ENCODE data around the gene ACOX1.

Gene ACOX1

DNA sequence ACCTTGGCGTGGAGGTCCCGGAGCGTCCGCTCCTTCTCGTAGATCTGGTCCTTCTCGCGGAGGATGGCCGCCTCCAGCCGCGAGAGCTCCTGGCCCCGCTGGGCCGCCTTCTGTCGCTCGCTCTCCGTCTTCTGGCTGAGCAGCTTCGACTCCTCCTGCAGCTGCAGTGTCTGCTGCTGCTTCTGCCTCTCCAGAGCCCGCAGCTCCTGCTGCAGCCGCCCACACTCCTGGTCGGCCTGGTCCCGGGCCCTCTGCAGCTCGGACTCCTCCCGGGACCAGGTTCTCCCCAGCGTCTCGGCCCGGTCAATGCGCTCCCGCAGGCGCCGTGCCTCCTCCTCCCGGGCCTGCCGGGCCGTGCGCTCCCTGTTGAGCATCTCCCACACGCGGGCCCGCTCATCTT, 29.2 kb upstream of the ACOX1 start:
- DNase-seq, result no peak

DNA sequence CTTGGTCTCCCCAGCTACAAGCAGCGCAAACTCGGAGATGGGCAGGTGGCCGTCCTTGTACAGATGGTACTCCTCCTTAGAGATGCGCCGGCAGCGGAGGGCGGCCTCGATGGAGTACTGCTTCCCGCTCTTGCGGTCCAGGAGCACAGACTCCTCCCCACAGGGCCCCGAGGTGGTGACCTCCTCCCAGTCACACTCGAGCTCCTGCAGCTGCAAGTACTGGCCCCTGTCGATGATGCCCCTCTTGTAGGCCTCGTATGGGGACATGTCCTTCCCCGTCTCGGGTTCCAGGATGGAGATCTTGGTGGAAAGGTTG, 28.8 kb upstream of the ACOX1 start:
- no peak for DNase-seq

DNA sequence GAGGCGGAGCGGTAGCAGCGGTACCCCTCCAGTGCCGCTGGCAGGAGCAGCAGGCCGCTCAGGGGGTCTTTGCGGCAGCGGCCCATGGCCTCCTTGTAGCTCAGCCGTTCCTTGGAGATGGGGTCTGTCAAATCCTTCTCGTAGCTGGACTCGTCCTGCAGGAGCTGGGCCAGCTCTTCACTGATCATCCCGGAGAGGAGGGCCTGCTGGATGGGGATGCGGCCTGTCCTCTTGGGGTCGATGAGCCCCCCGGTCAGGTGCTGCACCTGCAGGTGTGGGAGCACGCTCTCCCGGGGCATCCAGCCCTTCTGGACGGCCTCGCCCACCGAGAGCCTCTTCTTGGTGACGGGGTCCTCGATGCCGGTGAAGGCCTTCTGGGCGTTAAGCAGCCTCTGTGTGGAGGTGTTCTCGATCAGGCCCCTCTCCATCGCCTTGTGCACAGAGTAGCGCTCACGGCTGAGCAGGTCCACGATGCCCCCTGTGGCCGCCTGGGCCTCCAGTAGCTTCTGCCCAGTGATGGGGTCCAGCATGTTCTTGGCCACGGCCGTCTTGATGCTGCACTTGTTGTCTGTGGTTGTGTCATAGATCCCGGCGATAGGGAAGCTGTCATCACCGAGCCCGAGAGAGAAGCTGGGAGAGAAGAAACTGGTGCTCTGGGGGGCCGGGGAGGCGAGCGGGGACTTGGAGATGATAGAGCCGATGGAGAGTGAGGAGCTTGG, 28.3 kb upstream of the ACOX1 start:
- DNase-seq, result no peak

DNA sequence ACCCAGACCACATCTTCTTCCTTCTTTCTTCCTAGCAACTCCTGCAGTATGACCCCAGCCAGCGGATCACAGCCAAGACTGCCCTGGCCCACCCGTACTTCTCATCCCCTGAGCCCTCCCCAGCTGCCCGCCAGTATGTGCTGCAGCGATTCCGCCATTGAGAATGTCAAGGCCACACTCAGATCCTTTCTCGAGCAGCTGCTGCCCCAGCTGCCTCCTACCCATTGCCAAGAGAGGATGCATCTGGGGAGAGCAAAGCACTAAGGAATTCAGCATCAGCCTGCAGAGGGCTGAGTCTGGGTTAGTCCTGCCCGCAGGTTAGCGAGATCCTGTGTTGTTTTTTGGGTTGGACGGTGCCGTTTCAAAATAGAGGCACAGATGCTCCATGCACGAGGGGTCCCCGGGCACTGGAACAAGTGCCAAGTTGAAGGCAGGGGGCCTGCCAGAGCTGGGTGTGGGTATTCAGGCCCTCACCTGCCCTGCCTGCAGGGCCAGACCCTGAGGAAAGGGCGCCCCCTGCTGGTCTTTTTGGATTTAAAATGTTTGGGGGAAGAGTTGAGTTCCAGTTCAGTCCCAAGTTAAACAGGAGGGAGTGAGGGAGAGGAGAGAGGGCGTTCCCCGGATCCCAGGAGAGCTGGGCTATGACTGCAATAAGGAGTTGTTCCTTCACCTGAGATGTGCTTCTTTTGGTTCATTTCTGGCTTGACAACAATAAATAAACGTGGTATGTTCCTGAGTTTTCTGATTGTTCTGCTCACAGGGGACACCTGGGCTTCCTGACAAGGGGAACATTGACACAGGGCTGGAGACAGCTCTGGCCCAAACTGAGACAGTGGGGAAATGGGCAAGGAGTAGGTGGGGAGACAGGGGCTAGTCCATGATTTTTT, 26.5 kb upstream of the ACOX1 start:
- DNase-seq, result peak; percentile 29

DNA sequence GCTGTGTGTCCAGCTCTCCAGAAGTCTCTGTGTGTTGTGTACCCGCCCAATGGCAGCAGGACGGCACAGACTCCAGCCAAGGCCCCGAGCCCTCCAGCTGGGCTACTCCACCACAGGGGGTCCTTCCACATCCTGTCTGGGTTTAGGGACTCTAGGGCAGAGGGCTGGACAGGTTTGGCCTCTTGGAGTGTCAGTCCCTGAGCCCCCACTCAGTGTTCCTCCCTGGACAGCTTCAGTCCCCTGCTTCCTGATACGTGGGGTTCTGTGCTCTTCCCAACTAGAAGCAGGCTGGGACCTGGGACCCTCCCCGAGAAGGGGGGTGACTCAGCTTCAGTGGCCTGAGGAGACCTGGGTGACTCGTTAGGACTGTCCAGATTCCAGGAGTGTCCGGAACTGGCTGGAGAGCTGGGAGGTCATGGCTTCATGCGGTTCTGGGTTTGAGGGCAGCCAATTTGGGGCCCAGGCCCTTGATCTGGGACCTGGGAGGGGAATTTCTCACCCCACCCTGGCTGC, 25.8 kb upstream of the ACOX1 start:
- DNase-seq, result no peak

DNA sequence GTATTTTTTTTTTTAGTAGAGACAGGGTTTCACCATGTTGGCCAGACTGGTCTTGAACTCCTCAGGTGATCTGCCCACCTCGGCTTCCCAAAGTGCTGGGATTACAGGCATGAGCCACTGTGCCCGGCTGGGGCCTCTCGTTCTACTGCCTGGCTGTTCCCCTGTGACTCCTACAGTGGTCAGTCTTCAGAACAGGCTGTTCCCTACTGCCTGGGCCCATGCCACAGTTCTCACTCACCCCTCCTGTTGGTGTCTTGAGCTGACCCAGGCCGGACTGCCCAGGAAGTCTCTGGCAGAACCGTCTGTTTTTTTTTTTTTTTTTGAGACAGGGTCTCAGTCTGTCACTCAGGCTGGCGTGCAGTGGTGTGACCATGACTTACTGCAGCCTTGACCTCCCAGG, 24.9 kb upstream of the ACOX1 start:
- DNase-seq, result no peak

DNA sequence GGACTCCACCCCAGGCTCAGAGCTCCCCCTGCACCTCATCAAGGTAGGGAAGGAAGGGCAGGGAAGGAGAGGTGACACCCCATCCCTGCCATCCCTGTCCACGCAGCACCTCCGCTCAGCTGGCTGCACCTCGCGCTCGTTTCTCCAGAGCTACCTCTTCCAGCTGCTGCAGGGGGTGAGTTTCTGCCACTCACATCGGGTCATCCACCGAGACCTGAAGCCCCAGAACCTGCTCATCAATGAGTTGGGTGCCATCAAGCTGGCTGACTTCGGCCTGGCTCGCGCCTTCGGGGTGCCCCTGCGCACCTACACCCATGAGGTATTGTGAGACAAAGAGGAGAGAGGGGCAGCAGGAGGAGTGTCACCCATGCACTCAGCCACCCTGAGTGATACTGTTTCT, 23.1 kb upstream of the ACOX1 start:
- DNase-seq, result no peak

DNA sequence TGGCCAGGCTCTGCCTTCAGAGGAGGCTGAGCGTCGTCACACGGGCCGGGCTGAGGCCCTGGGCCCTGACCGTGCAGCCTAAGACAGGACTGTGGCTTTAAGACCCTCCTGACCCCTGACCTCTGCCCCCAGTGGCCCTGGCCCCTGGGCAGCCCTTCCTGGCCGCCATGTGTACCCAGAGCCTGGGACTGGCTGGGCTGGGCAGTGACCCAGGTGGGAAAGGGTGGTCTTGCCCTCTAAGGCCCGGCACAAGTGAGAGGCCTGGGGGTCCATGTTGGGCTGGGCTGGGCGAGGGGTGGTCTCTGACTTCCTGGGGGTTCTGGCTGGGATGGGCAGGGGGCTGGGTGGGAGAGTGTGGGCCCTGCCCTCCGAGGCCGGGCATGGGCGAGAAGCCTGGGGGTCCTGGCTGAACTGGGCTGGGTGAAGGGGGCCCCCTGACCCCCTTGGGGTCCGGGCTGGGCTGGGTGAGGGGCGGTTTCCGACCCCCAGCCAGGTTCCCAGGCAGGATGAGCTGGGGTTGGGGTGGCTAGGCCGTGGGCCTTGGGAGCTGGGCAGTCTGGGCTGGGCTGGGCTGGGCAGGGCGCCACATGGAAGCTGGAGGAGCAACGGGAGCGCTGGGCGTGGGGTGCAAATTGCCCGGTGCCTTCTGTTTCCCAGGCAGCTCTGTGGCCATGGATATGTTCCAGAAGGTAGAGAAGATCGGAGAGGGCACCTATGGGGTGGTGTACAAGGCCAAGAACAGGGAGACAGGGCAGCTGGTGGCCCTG, 22.0 kb upstream of the ACOX1 start, which contains the start of gene CDK3:
CDK3 (plus strand) TSS at position 101 of the 767 bp plus-strand sequence; CDS start at position 672, 571 bp downstream.
- DNase-seq, result no peak

DNA sequence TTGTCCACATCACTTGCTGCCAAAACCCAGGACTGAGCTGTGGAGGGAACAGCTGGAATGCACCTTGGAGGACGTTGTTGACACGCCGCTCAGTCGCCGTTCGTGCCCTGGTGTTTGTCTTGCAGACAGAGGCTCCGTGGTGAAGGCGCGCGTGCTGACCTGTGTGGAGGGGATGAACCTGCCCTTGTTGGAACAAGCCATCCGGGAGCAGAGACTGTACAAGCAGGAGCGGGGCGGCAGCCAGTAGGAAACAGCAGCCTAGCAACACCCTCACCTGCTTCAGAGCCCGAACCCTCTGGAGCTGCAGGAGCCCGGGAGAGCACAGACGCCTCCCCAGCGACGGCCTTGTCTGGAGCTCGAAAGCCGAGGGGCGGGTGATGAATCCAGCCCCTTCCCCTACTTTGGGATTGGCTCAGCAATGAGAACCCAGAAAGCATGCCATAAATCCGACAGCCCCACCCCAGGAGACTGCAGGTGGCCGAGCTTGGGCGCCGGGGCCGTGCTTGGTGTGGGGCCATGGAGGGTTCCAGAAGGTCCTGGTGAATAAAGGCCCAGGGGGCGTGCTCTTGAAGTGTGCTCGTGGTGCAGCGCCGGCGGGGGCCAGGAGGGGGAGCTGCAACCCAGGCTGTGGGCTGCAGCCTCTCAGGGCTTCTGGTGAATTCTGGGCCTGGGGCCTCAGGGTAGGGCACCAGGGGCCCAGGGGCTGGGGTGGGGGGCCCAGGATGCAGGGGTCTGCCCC, 21.2 kb upstream of the ACOX1 start:
- DNase-seq, result no peak

DNA sequence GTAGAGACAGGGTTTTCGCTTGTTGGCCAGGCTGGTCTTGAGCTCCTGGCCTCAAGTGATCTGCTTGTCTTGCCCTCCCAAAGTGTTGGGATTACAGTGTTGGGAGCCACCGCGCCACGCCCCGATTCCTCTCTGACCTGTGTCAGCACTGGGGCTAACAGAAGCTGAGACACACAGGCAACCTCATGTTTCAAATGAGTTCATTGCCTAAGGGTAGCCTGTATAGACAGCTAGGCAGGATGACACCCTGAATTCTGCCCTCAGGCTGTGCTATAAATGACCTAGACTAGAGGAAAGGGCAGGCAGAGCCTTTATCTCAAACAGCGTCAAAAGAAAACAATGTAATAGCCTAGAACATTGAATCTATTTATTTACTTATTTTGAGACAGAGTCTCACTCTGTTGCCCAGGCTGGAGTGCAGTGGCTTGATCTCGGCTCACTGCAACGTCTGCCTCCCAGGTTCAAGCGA, 19.4 kb upstream of the ACOX1 start:
- no peak for DNase-seq

DNA sequence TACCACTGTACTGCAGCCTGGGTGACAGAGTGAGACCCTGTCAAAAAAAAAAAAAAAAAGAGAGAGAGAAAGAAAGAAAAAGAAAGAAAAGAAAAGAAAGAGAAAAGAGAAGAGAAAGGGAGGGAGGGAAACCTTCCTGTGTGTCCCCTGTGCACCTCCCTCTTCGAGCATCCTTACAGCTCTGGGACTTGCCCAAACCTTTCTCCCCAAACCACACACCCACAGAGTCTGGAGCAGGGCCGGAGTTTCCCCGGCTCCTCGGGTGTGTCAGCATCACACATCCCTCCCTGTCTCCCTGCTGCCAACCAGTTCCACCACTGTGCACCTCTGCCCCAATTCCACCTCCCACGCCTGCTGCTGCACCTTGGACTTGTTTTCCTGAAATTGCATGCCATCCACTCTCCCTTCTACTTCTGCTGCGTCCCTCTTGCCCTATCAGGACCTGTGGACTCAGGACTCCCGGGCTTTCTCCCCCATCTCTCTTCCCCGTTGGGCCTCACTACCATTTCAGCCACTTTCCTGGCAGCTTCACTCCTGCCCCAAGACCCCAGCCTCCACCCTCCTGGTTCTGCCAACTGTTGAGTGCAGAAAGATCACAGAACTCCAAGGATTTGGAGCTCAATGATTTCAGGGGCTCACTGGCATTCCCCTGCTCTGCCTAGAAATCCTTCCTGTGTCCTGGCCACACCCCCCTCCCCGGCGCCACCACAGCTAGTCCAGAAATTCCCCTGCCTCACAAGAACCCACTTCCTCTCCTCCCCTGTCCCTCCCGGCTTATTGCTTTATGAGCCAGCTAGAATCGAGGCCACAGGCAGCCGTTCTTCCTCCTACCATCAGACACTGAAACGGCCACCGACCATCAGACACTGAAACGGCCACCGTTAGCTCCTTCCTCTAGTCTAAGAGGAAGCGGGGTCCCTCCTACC, 18.0 kb upstream of the ACOX1 start:
- DNase-seq, result no peak

DNA sequence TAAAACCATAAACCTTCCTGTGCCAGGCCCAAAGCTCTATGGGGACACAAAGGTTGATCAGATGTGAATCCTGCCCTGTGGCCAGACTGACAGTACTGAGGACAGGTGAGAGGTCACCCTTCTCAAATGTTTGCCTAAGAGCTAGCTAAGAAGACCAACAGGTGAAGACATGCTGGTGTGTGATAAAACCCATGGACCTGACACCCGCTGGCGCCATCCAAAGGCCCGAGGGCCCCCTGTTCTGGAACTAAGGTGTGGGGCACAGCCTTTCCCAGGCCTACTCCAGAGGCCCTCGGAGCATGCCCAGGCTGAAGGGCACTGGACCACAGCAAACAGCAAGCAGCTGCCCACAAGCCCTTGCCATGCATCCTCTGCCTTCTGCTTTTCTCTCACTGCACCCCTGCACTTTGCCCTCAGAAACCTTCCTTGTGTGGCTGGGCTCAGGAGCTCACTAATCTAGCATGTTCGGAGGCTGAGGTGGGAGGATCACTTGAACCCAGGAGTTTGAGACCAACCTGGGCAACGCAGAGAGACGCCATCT, 16.5 kb upstream of the ACOX1 start:
- no peak for DNase-seq

DNA sequence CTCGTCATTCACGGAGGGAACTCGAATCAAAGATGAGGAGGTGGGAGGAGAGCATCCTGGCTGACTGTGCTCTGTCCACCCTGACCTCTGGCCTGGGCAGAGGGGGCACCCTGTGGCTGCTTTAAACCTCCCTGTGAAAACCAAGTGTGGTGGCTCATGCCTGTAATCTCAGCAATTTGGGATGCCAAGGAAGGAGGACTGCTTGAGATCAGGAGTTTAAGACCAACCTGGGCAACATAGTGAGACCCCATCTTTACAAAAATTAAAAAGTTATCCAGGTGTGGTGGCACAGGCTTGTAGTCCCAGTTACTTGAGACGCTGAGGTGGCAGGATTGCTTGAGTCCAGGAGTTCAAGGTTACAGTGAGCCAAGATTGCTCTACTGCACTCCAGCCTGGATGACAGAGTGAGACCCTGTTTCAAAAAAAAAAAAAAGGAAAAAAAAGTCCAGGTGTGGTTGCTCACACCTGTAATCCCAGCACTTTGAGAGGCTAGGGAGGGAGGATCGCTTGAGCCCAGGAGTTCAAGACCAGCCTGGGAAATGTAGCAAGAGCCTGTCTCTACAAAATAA, 15.9 kb upstream of the ACOX1 start:
- no peak for DNase-seq

DNA sequence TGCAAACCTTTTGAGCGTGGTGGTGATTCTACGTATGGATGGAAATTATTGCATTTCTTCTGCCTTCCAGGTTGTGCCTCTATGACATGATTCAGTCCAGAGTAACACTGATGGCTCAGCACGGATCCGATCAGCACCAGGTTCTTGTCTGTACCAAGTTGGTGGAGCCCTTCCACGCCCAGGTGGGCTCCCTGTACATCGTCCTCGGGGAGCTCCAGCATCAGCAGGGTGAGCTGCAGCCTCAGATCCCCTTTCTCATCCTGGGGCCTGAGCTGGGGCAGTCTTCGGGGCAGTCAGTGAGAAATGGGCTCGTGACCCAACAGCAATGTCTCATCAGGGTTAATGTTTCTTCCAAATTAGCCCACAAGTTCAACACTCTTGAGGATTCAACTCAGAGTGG, 12.4 kb upstream of the ACOX1 start:
- no peak for DNase-seq

DNA sequence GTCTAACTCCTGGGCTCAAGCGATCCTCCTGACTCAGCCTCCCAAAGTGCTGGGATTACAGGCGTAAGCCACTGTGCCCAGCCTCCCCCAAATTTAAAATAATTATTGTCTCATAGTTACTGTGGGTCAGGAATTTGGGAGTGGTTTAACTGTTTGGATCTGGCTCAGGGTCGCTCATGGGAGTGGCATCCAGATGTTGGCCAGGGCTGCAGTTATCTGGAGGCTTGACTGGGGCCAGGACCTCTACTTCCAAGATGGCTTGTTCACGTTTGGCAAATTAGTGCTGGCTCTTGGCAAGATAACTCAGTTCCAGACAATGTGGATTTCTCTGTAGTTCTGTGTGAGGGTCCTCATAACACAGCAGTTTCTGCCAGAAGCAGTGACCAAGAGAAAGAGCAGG, 8.1 kb upstream of the ACOX1 start:
- no peak for DNase-seq

DNA sequence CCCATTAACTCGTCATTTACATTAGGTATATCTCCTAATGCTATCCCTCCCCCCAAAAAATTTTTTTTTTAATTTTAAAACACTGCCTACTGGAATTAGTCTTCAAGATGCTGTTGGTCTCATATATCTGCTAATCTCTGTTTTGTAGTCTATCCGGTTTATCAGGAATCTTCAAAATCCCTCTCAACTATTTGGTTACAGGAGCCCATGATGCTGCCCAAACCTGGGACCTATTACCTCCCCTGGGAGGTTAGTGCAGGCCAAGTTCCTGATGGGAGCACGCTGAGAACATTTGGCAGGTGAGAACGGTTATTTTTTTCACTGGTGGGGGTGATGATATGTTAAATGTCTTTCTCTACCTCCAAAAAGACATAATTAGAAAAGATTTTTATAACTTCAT, 7.0 kb upstream of the ACOX1 start:
- no peak for DNase-seq

DNA sequence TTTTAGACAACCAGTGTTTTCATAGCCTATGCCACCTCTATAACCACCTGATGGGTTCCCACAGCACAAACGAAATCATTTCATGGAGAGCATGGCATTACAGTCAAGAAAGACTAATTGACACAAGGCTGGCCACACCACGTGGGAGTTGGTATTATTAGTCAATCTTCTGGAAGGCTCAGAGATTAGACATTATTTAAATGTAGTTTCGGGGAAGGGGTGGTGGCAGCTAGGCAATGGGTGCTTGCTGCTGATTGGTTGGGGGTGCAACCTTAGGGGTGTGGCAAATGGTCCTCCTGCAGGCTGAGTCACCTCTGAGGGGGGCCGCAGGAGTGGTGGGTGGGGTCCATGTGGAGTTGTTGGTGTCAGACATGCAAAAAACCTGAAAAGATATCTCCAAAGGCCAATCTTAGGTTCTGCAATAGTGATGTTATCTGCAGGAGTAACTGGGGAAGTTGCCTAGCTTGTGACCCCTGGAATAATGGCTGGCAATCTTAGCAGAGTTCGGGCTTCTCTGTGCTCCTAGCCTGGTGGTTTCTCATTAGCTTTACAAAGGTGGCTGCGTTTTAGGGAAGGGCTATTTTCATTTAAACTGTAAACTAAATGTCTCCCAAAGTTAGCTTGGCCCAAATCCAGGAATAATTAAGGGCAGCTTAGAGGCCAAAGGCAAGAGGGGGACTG, 4.7 kb upstream of the ACOX1 start:
- no peak for DNase-seq

DNA sequence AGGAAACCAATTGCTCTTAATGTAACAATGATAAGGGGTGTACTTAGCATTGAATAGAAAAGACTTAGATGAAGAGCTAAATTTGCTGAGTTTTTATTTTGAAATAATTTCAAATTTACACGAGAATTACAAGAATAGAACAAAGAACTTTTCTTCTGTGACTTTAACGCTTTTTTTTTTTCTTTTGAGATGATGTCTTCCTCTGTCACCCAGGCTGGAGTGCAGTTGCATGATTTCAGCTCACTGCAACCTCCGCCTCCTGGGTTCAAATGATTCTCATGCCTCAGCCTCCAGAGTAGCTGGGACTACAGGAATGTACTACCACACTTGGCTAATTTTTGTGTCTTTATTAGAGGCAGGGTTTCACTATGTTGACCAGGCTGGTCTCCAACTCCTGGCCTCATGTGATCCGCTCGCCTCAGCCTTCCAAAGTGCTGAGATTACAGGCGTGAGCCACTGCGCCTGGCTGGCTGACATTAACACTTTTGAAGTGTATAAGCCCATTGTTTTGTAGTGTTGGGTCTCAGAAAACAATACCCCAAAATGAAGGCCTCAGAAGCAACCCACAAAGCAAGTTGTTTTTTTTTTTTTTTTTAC, 2.2 kb upstream of the ACOX1 start:
- DNase-seq, result no peak

DNA sequence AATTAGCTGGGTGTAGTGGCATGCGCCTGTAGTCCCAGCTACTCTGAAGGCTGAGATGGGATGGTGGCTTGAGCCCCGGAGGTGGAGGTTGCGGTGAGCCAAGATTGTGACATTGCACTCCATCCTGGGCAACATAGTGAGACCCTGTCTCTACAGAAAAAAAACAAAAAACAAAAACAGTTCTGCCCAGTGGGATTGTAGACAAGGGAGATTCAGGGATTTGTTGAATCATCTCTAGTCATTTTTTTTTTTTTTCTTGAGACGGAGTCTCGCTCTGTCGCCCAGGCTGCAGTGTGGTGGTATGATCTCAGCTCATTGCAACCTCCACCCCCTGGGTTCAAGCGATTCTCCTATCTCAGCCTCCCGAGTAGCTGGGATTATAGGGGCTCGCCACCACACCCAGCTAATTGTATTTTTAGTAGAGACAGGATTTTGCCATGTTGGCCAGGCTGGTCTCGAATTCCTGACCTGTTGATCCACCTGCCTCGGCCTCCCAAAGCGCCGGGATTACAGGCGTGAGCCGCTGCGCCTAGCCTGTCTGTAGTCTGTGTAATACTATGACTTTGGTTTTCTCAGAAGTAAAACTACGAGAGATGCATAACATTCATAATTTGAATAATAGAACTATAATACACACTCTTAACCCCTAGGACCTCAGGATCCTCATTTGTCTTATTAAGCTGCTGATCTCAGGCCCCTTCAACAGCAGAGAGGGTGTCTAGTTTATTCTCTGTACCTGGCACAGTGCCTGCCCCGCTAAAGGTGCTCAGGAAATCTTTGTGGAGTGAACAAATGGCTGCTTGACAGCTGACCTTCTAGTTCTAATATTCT, 1.4 kb upstream of the ACOX1 start:
- DNase-seq, result no peak
